ENCODE data around the gene SLC7A7.
"Not testable (repeated sequence)": the region's sequence is repeated elsewhere in the genome, so short reads cannot be mapped to it uniquely, and the experiment has no call there.

GRCh38 chr14:22854296-22854695, 39.1 kb upstream of the SLC7A7 start:
- TF ChIP-seq CTCF, POLR2A (IDR thresholded peaks at IDR 0.05): not testable (repeated sequence)

Data from right lobe of liver (tissue), 4 donors.